ENCODE results near the gene YRDC.

The YRDC gene

GRCh38 chr1:37844536-37844935 is 36.5 kb upstream of the YRDC start:
- Histone ChIP-seq H3K9me3 (ENCODE audit: control insufficient read depth, insufficient read depth, low read length) (no peaks in the 10 kb centered on the region), H3K36me3 (ENCODE audit: control insufficient read depth, insufficient read depth, low read length) (peaks cover 16% of the 10 kb centered on the region), H3K27me3 (ENCODE audit: control insufficient read depth, insufficient read depth, low read length) (no peaks in the 10 kb centered on the region), H3K9ac (ENCODE audit: low read depth, low read length) (no peak overlapping the region), H3K27ac (ENCODE audit: low read depth, low read length) (no peak overlapping the region), H3K4me3 (ENCODE audit: low read depth, low read length) (no peak overlapping the region), H3K4me1 (ENCODE audit: control insufficient read depth, insufficient read depth, low read length) (no peaks in the 10 kb centered on the region)

GRCh38 chr1:37841652-37842051 is 33.6 kb upstream of the YRDC start:
- Histone ChIP-seq H3K9me3 (ENCODE audit: control insufficient read depth, insufficient read depth, low read length) (no peaks in the 10 kb centered on the region), H3K4me3 (ENCODE audit: low read depth, low read length) (no peak overlapping the region), H3K36me3 (ENCODE audit: control insufficient read depth, insufficient read depth, low read length) (peaks cover 38% of the 10 kb centered on the region), H3K27ac (ENCODE audit: low read depth, low read length) (no peak overlapping the region), H3K4me1 (ENCODE audit: control insufficient read depth, insufficient read depth, low read length) (no peaks in the 10 kb centered on the region), H3K27me3 (ENCODE audit: control insufficient read depth, insufficient read depth, low read length) (no peaks in the 10 kb centered on the region), H3K9ac (ENCODE audit: low read depth, low read length) (no peak overlapping the region)

GRCh38 chr1:37840711-37841110 is 32.7 kb upstream of the YRDC start:
- no peaks in the 10 kb centered on the region for H3K27me3 ChIP-seq (ENCODE audit: control insufficient read depth, insufficient read depth, low read length)
- H3K9ac ChIP-seq (ENCODE audit: low read depth, low read length): no peak overlapping the region
- no peak overlapping the region for H3K27ac ChIP-seq (ENCODE audit: low read depth, low read length)
- no peak overlapping the region for H3K4me3 ChIP-seq (ENCODE audit: low read depth, low read length)
- H3K4me1 ChIP-seq (ENCODE audit: control insufficient read depth, insufficient read depth, low read length): no peaks in the 10 kb centered on the region
- peaks cover 45% of the 10 kb centered on the region for H3K36me3 ChIP-seq (ENCODE audit: control insufficient read depth, insufficient read depth, low read length)
- no peaks in the 10 kb centered on the region for H3K9me3 ChIP-seq (ENCODE audit: control insufficient read depth, insufficient read depth, low read length)

- no peaks in the 10 kb centered on the region for H3K9me3 ChIP-seq (ENCODE audit: control insufficient read depth, insufficient read depth, low read length)
- H3K4me3 ChIP-seq (ENCODE audit: low read depth, low read length): no peak overlapping the region
- no peaks in the 10 kb centered on the region for H3K4me1 ChIP-seq (ENCODE audit: control insufficient read depth, insufficient read depth, low read length)
- no peak overlapping the region for H3K27ac ChIP-seq (ENCODE audit: low read depth, low read length)
- H3K9ac ChIP-seq (ENCODE audit: low read depth, low read length): no peak overlapping the region
- no peaks in the 10 kb centered on the region for H3K27me3 ChIP-seq (ENCODE audit: control insufficient read depth, insufficient read depth, low read length)
- peaks cover 54% of the 10 kb centered on the region for H3K36me3 ChIP-seq (ENCODE audit: control insufficient read depth, insufficient read depth, low read length)
These were observed 31.7 kb upstream of the YRDC start for GRCh38 chr1:37839676-37840075.

GRCh38 chr1:37836788-37837187 is 28.8 kb upstream of the YRDC start:
- H3K4me1 ChIP-seq (ENCODE audit: control insufficient read depth, insufficient read depth, low read length): no peaks in the 10 kb centered on the region
- H3K27me3 ChIP-seq (ENCODE audit: control insufficient read depth, insufficient read depth, low read length): no peaks in the 10 kb centered on the region
- H3K4me3 ChIP-seq (ENCODE audit: low read depth, low read length): no peak overlapping the region
- H3K36me3 ChIP-seq (ENCODE audit: control insufficient read depth, insufficient read depth, low read length): peaks cover 78% of the 10 kb centered on the region
- H3K9me3 ChIP-seq (ENCODE audit: control insufficient read depth, insufficient read depth, low read length): no peaks in the 10 kb centered on the region
- H3K9ac ChIP-seq (ENCODE audit: low read depth, low read length): no peak overlapping the region
- no peak overlapping the region for H3K27ac ChIP-seq (ENCODE audit: low read depth, low read length)

- H3K9ac ChIP-seq (ENCODE audit: low read depth, low read length): no peak overlapping the region
- no peaks in the 10 kb centered on the region for H3K4me1 ChIP-seq (ENCODE audit: control insufficient read depth, insufficient read depth, low read length)
- H3K27ac ChIP-seq (ENCODE audit: low read depth, low read length): no peak overlapping the region
- no peak overlapping the region for H3K4me3 ChIP-seq (ENCODE audit: low read depth, low read length)
- H3K9me3 ChIP-seq (ENCODE audit: control insufficient read depth, insufficient read depth, low read length): no peaks in the 10 kb centered on the region
- peaks cover 56% of the 10 kb centered on the region for H3K36me3 ChIP-seq (ENCODE audit: control insufficient read depth, insufficient read depth, low read length)
- no peaks in the 10 kb centered on the region for H3K27me3 ChIP-seq (ENCODE audit: control insufficient read depth, insufficient read depth, low read length)
These were observed 23.8 kb upstream of the YRDC start for GRCh38 chr1:37831809-37832208.

- Histone ChIP-seq H3K27me3 (ENCODE audit: control insufficient read depth, insufficient read depth, low read length) (no peaks in the 10 kb centered on the region), H3K4me1 (ENCODE audit: control insufficient read depth, insufficient read depth, low read length) (no peaks in the 10 kb centered on the region), H3K36me3 (ENCODE audit: control insufficient read depth, insufficient read depth, low read length) (peaks cover 50% of the 10 kb centered on the region), H3K9ac (ENCODE audit: low read depth, low read length) (no peak overlapping the region), H3K9me3 (ENCODE audit: control insufficient read depth, insufficient read depth, low read length) (no peaks in the 10 kb centered on the region), H3K27ac (ENCODE audit: low read depth, low read length) (no peak overlapping the region), H3K4me3 (ENCODE audit: low read depth, low read length) (no peak overlapping the region)
These were observed 23.1 kb upstream of the YRDC start for GRCh38 chr1:37831109-37831508.

GRCh38 chr1:37828410-37829074 is 20.5 kb upstream of the YRDC start:
- Histone ChIP-seq H3K27me3 (ENCODE audit: control insufficient read depth, insufficient read depth, low read length) (no peaks in the 10 kb centered on the region), H3K4me1 (ENCODE audit: control insufficient read depth, insufficient read depth, low read length) (no peaks in the 10 kb centered on the region), H3K27ac (ENCODE audit: low read depth, low read length) (no peak overlapping the region), H3K9ac (ENCODE audit: low read depth, low read length) (no peak overlapping the region), H3K4me3 (ENCODE audit: low read depth, low read length) (no peak overlapping the region), H3K9me3 (ENCODE audit: control insufficient read depth, insufficient read depth, low read length) (no peaks in the 10 kb centered on the region), H3K36me3 (ENCODE audit: control insufficient read depth, insufficient read depth, low read length) (peaks cover 31% of the 10 kb centered on the region)

GRCh38 chr1:37825506-37825905 is 17.5 kb upstream of the YRDC start:
- Histone ChIP-seq H3K27ac (ENCODE audit: low read depth, low read length) (no peak overlapping the region), H3K4me3 (ENCODE audit: low read depth, low read length) (no peak overlapping the region), H3K9ac (ENCODE audit: low read depth, low read length) (no peak overlapping the region), H3K27me3 (ENCODE audit: control insufficient read depth, insufficient read depth, low read length) (no peaks in the 10 kb centered on the region), H3K36me3 (ENCODE audit: control insufficient read depth, insufficient read depth, low read length) (peaks cover 34% of the 10 kb centered on the region), H3K4me1 (ENCODE audit: control insufficient read depth, insufficient read depth, low read length) (no peaks in the 10 kb centered on the region), H3K9me3 (ENCODE audit: control insufficient read depth, insufficient read depth, low read length) (no peaks in the 10 kb centered on the region)

- Histone ChIP-seq H3K4me1 (ENCODE audit: control insufficient read depth, insufficient read depth, low read length) (no peaks in the 10 kb centered on the region), H3K4me3 (ENCODE audit: low read depth, low read length) (no peak overlapping the region), H3K9ac (ENCODE audit: low read depth, low read length) (no peak overlapping the region), H3K27ac (ENCODE audit: low read depth, low read length) (no peak overlapping the region), H3K27me3 (ENCODE audit: control insufficient read depth, insufficient read depth, low read length) (no peaks in the 10 kb centered on the region), H3K36me3 (ENCODE audit: control insufficient read depth, insufficient read depth, low read length) (peaks cover 43% of the 10 kb centered on the region), H3K9me3 (ENCODE audit: control insufficient read depth, insufficient read depth, low read length) (no peaks in the 10 kb centered on the region)
These were observed 16.0 kb upstream of the YRDC start for GRCh38 chr1:37824001-37824400.

- Histone ChIP-seq H3K36me3 (ENCODE audit: control insufficient read depth, insufficient read depth, low read length) (peaks cover 43% of the 10 kb centered on the region), H3K27me3 (ENCODE audit: control insufficient read depth, insufficient read depth, low read length) (no peaks in the 10 kb centered on the region), H3K4me1 (ENCODE audit: control insufficient read depth, insufficient read depth, low read length) (no peaks in the 10 kb centered on the region)
These were observed 15.2 kb upstream of the YRDC start for GRCh38 chr1:37822906-37823815.

More at GRCh38 chr1:37822906-37823815, 15.2 kb upstream of the YRDC start:
- H3K9me3 ChIP-seq (ENCODE audit: control insufficient read depth, insufficient read depth, low read length): no peaks in the 10 kb centered on the region
- no peak overlapping the region for H3K4me3 ChIP-seq (ENCODE audit: low read depth, low read length)
- no peak overlapping the region for H3K9ac ChIP-seq (ENCODE audit: low read depth, low read length)
- no peak overlapping the region for H3K27ac ChIP-seq (ENCODE audit: low read depth, low read length)

Data from HUES48 (cell line).